HCT116 (cell line): Measurements from ENCODE around the gene MALRD1. TPM values are rescaled to one million over a fixed set of nuclear protein-coding genes. Genes with fewer than 3 reads are reported as not detected.

ENCODE experiments used
- ATAC-seq: fragments of 200-7000 bp; cut with Tn5 transposase; 2 replicates; pipeline ENCODE4 v1.9.1; 2020; ENCODE audit warnings: mild to moderate bottlenecking, moderate library complexity
- BruUV-seq: library from RNA; stranded (reverse); fragments of 400-500 nt; replicated peaks from 2 replicates; lab custom pipeline; 2021; lab: Mats Ljungman, UMichigan
- CTCF ChIA-PET: fragments of 300-600 bp; sonication (Branson Sonifier 250); formaldehyde crosslinking; loops from one replicate; lab custom pipeline; 2021; ENCODE audit warnings: antibody characterized with exemption; lab: Charles Lee
- POLR2A ChIA-PET: fragments of 300-600, 350-600 bp; sonication (Branson Sonifier 250); formaldehyde crosslinking; loops from one replicate; lab custom pipeline; 2021; ENCODE audit warnings: antibody characterized with exemption; lab: Charles Lee
- RAD21 ChIA-PET, 2 experiments: fragments of 300-600 bp; sonication (Branson Sonifier 250); formaldehyde crosslinking; loops; one replicate each; lab custom pipeline; 2023; ENCODE audit warnings: low total read pairs in 2 of 2; ENCODE audit not compliant: uncharacterized antibody in 2 of 2, unreplicated experiment in 2 of 2, low non-redundant PET in 1 of 2; lab: Charles Lee
- DNase-seq: peaks from one replicate; pipeline ENCODE4 v3.0.0-alpha.2; 2010; ENCODE audit warnings: low read depth, low spot score
- H2AFZ ChIP-seq: fragments of 200-600 bp; shearing (Covaris generic), sonication (generic); 2 replicates; pipeline ENCODE4 v1.6.1; 2017; ENCODE audit warnings: low read depth, mixed run types, mixed read lengths, antibody characterized with exemption, low read length; ENCODE audit not compliant: poor library complexity, severe bottlenecking
- H3K27ac ChIP-seq: 2 replicates; pipeline ENCODE4 v1.5.1; 2012; ENCODE audit warnings: low read depth, low read length
- H3K27me3 ChIP-seq: fragments of 200-600 bp; sonication (generic); 2 replicates; pipeline ENCODE4 v1.6.1; 2016; ENCODE audit warnings: mixed run types, low read length, mixed read lengths; ENCODE audit not compliant: insufficient read depth
- H3K36me3 ChIP-seq, 2 experiments: fragments of 200-500 bp in 1 of 2; fragments of 200-600 bp in 1 of 2; sonication (Bioruptor generic) in 1 of 2; sonication (generic) in 1 of 2; 2 replicates each; pipeline versions ENCODE4 v1.5.1 to v1.6.1; 2014 to 2016; ENCODE audit warnings: low read length in 2 of 2, inconsistent platforms in 1 of 2, mixed read lengths in 1 of 2, mixed run types in 1 of 2; ENCODE audit not compliant: insufficient read depth in 2 of 2, control insufficient read depth in 1 of 2
- H3K4me1 ChIP-seq, 2 experiments: fragments of 200-600 bp in 1 of 2; sonication (generic) in 1 of 2; 2 replicates each; pipeline versions ENCODE4 v1.5.1 to v1.6.1; 2012 to 2017; ENCODE audit warnings: low read length in 2 of 2, inconsistent platforms in 1 of 2, mild to moderate bottlenecking in 1 of 2, mixed read lengths in 1 of 2, mixed run types in 1 of 2, moderate library complexity in 1 of 2; ENCODE audit not compliant: insufficient read depth in 2 of 2, control insufficient read depth in 1 of 2
- H3K4me2 ChIP-seq: fragments of 200-600 bp; sonication (generic); 2 replicates; pipeline ENCODE4 v1.6.1; 2017; ENCODE audit warnings: mixed run types, low read length, mixed read lengths
- H3K4me3 ChIP-seq, 2 experiments: fragments of 200-600 bp in 1 of 2; sonication (generic) in 1 of 2; replicated peaks in 1 of 2; 2 replicates each; pipeline ENCODE4 v1.5.1; 2011 to 2016; ENCODE audit warnings: low read length in 2 of 2, control low read depth in 1 of 2, low read depth in 1 of 2, mild to moderate bottlenecking in 1 of 2, mixed read lengths in 1 of 2, mixed run types in 1 of 2
- H3K79me2 ChIP-seq: fragments of 200-600 bp; sonication (generic); 2 replicates; pipeline ENCODE4 v1.6.1; 2017; ENCODE audit warnings: mild to moderate bottlenecking, mixed run types, low read length, moderate library complexity, mixed read lengths; ENCODE audit not compliant: insufficient read depth
- H3K9ac ChIP-seq: fragments of 200-600 bp; sonication (generic); 2 replicates; pipeline ENCODE4 v1.6.1; 2016; ENCODE audit warnings: low read length, mixed read lengths
- H3K9me2 ChIP-seq: fragments of 200-600 bp; sonication (generic), shearing (Covaris generic); 2 replicates; pipeline ENCODE4 v1.6.1; 2017; ENCODE audit warnings: mixed run types, mild to moderate bottlenecking, moderate library complexity; ENCODE audit not compliant: insufficient read depth
- H3K9me3 ChIP-seq, 2 experiments: fragments of 200-500 bp in 1 of 2; fragments of 200-600 bp in 1 of 2; sonication (Bioruptor generic) in 1 of 2; sonication (generic) in 1 of 2; 2 replicates each; pipeline ENCODE4 v1.6.1; 2014 to 2017; ENCODE audit warnings: low read length in 2 of 2, mixed read lengths in 2 of 2, inconsistent platforms in 1 of 2, low read depth in 1 of 2, mild to moderate bottlenecking in 1 of 2, mixed run types in 1 of 2, moderate library complexity in 1 of 2; ENCODE audit not compliant: control insufficient read depth in 1 of 2, insufficient read depth in 1 of 2
- H4K20me1 ChIP-seq: fragments of 200-600 bp; sonication (generic), shearing (Covaris generic); 2 replicates; pipeline ENCODE4 v1.6.1; 2017; ENCODE audit warnings: mixed run types, mild to moderate bottlenecking, moderate library complexity; ENCODE audit not compliant: insufficient read depth
- CBX3 ChIP-seq: IDR thresholded peaks from 2 replicates; pipeline ENCODE4 v1.6.1; 2012; ENCODE audit warnings: low read depth
- EGR1 ChIP-seq: IDR thresholded peaks from 2 replicates; pipeline ENCODE4 v1.6.1; 2012; ENCODE audit warnings: low read depth
- JUND ChIP-seq: IDR thresholded peaks from 2 replicates; pipeline ENCODE4 v1.6.1; 2012
- POLR2AphosphoS5 ChIP-seq: IDR thresholded peaks from 2 replicates; pipeline ENCODE4 v1.6.1; 2011; ENCODE audit warnings: mild to moderate bottlenecking, low read depth, low read length, moderate library complexity
- SIN3A ChIP-seq: IDR thresholded peaks from 2 replicates; pipeline ENCODE4 v1.6.1; 2012; ENCODE audit warnings: low read depth
- intact Hi-C: fragments of 100-400 bp; cut with micrococcal nuclease; formaldehyde crosslinking; loops from 2 replicates; pipeline ENCODE4 v1.10.0; 2022
- total RNA-seq: library from RNA; stranded (reverse); gene quantifications from one replicate; pipeline ENCODE4 v1.2.1, GENCODE V29; 2021; ENCODE audit not compliant: unreplicated experiment
- TF ChIP-seq, protein P1 (sequence below): IDR thresholded peaks from 2 replicates; pipeline ENCODE4 v1.6.1; 2012
- TF ChIP-seq, protein P2 (sequence below): IDR thresholded peaks from 2 replicates; pipeline ENCODE4 v1.6.1; 2011; ENCODE audit warnings: mild to moderate bottlenecking, low read length, moderate library complexity; ENCODE audit not compliant: insufficient replicate concordance; ENCODE audit errors: extremely low read depth
- TF ChIP-seq, protein P3 (sequence below): IDR thresholded peaks from 2 replicates; pipeline ENCODE4 v1.6.1; 2012; ENCODE audit warnings: low read depth
- TF ChIP-seq, protein P4 (sequence below): IDR thresholded peaks from 2 replicates; pipeline ENCODE4 v1.6.1; 2012

The MALRD1 gene
- total RNA-seq, 1 experiment from 2014 or later: not detected

DNA sequence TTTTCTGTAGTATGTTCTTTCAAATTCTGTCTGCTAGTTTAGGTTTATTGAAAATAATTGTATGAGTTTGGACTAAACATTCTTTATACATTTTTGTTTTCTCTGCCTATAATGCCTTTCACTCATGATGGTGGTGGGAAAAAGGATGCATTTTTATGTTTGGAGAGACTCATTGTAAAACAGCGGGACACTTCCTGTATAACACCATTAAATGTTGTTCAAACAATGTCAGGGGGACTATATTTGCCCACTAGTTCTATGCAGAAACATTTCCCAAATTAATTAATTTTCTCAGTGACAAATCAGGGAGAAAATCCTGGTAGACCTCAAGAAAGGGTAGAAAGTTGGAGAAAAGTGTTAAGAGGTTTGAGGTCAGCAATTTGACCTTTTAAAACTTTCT is 207.7 kb downstream of the MALRD1 start:
- H3K27me3 ChIP-seq: no peaks in the 10 kb centered on the region
- ChIA-PET CTCF (no interaction called here), POLR2A (no interaction called here), RAD21 (no interaction called here)
- no TSS peak for BruUV-seq
- no peaks in the 10 kb centered on the region for H3K79me2 ChIP-seq
- H3K36me3 ChIP-seq: no peaks in the 10 kb centered on the region
- no peak overlapping the region for H3K4me2 ChIP-seq
- no peaks in the 10 kb centered on the region for H3K4me1 ChIP-seq
- H2AFZ ChIP-seq: no peak overlapping the region
- ATAC-seq: no peak
- H3K9me3 ChIP-seq: peaks cover 14 to 23% of the 10 kb centered on the region in 2 experiments; a peak in 2 of 4 replicates
- H3K27ac ChIP-seq: no peak overlapping the region
- DNase-seq: no peak
- H4K20me1 ChIP-seq: no peaks in the 10 kb centered on the region
- H3K9me2 ChIP-seq: no peaks in the 10 kb centered on the region
- H3K9ac ChIP-seq: no peak overlapping the region
- H3K4me3 ChIP-seq: no peak overlapping the region
- intact Hi-C loops: no loop called here
- TF ChIP-seq EGR1: no peak

DNA sequence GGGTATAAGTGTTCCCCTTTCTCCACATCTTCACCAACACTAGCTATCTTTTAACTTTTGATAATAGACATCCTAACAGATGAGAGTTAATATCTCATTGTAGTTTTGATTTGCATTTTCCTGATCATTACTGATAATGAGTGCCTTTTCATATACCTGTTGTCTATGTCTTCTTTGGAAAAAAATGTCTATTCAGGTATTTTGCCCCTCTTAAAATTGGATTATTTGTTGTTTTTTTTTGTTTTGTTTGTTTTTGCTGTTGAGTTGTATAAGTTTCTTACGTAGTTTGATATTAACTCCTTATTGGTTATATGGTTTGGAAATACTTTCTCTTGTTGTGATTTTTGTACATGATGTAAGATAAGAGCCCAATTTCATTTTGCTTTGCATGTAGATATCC is 214.7 kb downstream of the MALRD1 start:
- Histone ChIP-seq H3K27ac (no peak overlapping the region), H3K4me1 (no peaks in the 10 kb centered on the region), H3K9me2 (no peaks in the 10 kb centered on the region), H3K9me3 (peaks cover 16% of the 10 kb centered on the region in 2 experiments; a peak in 2 of 4 replicates), H3K27me3 (no peaks in the 10 kb centered on the region), H3K79me2 (no peaks in the 10 kb centered on the region), H3K4me3 (no peak overlapping the region), H2AFZ (no peak overlapping the region), H3K36me3 (no peaks in the 10 kb centered on the region), H4K20me1 (no peaks in the 10 kb centered on the region), H3K4me2 (no peak overlapping the region), H3K9ac (no peak overlapping the region)
- DNase-seq: no peak
- TF ChIP-seq JUND: no peak
- no peak for TF ChIP-seq EGR1
- TF ChIP-seq, protein P1, sequence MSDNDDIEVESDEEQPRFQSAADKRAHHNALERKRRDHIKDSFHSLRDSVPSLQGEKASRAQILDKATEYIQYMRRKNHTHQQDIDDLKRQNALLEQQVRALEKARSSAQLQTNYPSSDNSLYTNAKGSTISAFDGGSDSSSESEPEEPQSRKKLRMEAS: no peak
- no peak for TF ChIP-seq SIN3A
- TF ChIP-seq, protein P2, sequence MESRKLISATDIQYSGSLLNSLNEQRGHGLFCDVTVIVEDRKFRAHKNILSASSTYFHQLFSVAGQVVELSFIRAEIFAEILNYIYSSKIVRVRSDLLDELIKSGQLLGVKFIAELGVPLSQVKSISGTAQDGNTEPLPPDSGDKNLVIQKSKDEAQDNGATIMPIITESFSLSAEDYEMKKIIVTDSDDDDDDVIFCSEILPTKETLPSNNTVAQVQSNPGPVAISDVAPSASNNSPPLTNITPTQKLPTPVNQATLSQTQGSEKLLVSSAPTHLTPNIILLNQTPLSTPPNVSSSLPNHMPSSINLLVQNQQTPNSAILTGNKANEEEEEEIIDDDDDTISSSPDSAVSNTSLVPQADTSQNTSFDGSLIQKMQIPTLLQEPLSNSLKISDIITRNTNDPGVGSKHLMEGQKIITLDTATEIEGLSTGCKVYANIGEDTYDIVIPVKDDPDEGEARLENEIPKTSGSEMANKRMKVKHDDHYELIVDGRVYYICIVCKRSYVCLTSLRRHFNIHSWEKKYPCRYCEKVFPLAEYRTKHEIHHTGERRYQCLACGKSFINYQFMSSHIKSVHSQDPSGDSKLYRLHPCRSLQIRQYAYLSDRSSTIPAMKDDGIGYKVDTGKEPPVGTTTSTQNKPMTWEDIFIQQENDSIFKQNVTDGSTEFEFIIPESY: no peak
- TF ChIP-seq POLR2AphosphoS5: no peak
- TF ChIP-seq, protein P3, sequence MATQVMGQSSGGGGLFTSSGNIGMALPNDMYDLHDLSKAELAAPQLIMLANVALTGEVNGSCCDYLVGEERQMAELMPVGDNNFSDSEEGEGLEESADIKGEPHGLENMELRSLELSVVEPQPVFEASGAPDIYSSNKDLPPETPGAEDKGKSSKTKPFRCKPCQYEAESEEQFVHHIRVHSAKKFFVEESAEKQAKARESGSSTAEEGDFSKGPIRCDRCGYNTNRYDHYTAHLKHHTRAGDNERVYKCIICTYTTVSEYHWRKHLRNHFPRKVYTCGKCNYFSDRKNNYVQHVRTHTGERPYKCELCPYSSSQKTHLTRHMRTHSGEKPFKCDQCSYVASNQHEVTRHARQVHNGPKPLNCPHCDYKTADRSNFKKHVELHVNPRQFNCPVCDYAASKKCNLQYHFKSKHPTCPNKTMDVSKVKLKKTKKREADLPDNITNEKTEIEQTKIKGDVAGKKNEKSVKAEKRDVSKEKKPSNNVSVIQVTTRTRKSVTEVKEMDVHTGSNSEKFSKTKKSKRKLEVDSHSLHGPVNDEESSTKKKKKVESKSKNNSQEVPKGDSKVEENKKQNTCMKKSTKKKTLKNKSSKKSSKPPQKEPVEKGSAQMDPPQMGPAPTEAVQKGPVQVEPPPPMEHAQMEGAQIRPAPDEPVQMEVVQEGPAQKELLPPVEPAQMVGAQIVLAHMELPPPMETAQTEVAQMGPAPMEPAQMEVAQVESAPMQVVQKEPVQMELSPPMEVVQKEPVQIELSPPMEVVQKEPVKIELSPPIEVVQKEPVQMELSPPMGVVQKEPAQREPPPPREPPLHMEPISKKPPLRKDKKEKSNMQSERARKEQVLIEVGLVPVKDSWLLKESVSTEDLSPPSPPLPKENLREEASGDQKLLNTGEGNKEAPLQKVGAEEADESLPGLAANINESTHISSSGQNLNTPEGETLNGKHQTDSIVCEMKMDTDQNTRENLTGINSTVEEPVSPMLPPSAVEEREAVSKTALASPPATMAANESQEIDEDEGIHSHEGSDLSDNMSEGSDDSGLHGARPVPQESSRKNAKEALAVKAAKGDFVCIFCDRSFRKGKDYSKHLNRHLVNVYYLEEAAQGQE: no peak
- no peak for TF ChIP-seq CBX3
- TF ChIP-seq, protein P4, sequence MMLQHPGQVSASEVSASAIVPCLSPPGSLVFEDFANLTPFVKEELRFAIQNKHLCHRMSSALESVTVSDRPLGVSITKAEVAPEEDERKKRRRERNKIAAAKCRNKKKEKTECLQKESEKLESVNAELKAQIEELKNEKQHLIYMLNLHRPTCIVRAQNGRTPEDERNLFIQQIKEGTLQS: no peak
- RAD21 ChIA-PET: no interaction called here
- POLR2A ChIA-PET: no interaction called here
- no TSS peak for BruUV-seq
- no peak for ATAC-seq
- intact Hi-C loops: no loop called here
- CTCF ChIA-PET: no interaction called here
